GM10266 (cell line): ENCODE measurements around the gene ZSWIM2.

Experiments used
- DNase-seq: peaks from one replicate; pipeline ENCODE4 v3.0.0; 2012; ENCODE audit errors: extremely low spot score
- TF ChIP-seq, protein P1 (sequence below): IDR thresholded peaks from 2 replicates; pipeline ENCODE4 v1.5.1; 2012; ENCODE audit warnings: mild to moderate bottlenecking, low read depth; ENCODE audit not compliant: control insufficient read depth, insufficient read depth; ENCODE audit errors: missing control alignments

Gene ZSWIM2

GRCh38 chr2:186887107-186888090 lies 38.4 kb upstream of the ZSWIM2 start:
- TF ChIP-seq, protein P1, sequence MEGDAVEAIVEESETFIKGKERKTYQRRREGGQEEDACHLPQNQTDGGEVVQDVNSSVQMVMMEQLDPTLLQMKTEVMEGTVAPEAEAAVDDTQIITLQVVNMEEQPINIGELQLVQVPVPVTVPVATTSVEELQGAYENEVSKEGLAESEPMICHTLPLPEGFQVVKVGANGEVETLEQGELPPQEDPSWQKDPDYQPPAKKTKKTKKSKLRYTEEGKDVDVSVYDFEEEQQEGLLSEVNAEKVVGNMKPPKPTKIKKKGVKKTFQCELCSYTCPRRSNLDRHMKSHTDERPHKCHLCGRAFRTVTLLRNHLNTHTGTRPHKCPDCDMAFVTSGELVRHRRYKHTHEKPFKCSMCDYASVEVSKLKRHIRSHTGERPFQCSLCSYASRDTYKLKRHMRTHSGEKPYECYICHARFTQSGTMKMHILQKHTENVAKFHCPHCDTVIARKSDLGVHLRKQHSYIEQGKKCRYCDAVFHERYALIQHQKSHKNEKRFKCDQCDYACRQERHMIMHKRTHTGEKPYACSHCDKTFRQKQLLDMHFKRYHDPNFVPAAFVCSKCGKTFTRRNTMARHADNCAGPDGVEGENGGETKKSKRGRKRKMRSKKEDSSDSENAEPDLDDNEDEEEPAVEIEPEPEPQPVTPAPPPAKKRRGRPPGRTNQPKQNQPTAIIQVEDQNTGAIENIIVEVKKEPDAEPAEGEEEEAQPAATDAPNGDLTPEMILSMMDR, result no peak
- DNase-seq, result peak; percentile 6

DNA sequence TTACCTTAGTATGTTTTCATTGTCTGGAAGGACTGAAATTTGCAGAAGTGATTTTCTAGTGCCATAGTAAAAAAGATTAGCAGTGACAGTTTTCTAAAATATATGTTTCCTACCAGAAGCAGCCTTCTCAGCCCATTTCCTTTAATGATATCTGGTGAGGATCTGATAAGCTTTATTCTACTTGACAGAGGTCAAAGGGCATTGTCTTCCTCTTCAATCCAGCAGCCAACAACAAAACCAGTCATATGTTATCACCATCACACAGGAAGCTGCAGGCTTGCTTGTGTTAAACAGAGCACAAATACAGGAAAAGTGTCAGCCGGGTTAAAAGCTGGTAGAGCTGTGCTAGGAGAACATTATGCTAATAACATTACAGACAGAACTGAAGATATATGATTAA lies 35.6 kb upstream of the ZSWIM2 start:
- no peak for DNase-seq
- TF ChIP-seq, protein P1, result no peak

DNA sequence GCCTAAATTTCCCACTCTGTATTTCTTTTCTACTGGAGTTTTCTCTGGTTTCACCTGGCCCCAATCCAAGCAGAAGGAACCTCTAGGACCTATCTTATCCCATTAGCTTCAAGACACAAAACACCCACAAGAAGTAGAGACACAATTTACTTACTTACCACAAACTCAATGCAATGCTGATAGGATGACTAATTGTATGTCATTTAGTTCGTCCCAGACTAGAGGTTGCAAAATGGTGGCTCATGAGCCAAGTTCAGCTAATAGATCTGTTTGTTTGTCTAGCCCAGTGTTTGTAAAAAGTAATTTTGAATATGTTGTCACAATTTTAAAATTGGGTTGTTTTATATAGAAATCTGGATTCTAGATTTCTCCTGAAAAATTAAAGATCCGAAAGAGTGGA lies 34.7 kb upstream of the ZSWIM2 start:
- no peak for DNase-seq
- TF ChIP-seq, protein P1, result no peak

GRCh38 chr2:186882511-186883071 lies 33.6 kb upstream of the ZSWIM2 start:
- TF ChIP-seq, protein P1, result no peak
- DNase-seq, result no peak

DNA sequence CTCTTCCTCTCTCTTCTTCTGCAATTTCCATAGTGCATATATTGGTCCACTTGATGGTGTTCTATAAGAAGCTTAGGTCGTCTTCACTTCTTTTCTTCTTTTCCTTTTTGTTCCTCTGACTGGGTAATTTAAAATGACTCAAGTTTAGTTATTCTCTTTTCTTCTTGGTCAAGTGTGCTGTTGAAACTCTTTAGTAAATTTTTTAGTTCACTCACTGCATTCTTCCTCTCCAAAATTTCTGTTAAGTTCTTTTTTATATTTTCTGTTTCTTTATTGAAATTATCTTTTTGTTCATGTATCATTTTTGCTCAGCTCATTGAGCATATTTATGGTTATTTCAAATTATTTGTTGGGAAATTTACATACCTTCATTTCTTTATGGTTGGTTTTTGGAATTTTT lies 32.7 kb upstream of the ZSWIM2 start:
- TF ChIP-seq, protein P1, result no peak
- no peak for DNase-seq

DNA sequence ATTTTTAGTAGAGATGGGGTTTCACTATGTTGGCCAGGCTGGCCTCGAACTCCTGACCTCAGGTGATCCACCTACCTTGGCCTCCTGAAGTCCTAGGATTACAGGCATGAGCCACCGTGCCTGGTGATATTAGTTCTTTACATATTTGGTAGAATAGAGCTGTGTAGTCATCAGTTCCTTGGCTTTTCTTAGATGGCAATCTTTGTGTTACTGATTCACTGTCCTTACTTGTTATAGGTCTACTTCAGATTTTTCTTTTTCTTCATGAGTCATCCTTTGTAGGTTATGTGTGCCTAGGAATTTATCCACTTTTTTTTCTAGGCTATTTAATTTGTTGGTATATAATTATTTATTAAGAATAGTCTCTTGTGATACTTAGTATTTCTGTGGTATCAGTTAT lies 30.3 kb upstream of the ZSWIM2 start:
- TF ChIP-seq, protein P1, result no peak
- no peak for DNase-seq

- TF ChIP-seq, protein P1, result no peak
- no peak for DNase-seq
Observed at GRCh38 chr2:186874713-186875112, 25.7 kb upstream of the ZSWIM2 start.
